Islet of Langerhans (tissue), 1 donor: Measurements from ENCODE around the gene ZNF267.
"Not testable (repeated sequence)": the region's sequence is repeated elsewhere in the genome, so short reads cannot be mapped to it uniquely, and the experiment has no call there.

Source experiments
- FAIRE-seq: peaks from one replicate; lab custom pipeline; 2011; peaks lifted over from hg19 to GRCh38; lab: Jason Lieb, UNC

The ZNF267 gene

DNA sequence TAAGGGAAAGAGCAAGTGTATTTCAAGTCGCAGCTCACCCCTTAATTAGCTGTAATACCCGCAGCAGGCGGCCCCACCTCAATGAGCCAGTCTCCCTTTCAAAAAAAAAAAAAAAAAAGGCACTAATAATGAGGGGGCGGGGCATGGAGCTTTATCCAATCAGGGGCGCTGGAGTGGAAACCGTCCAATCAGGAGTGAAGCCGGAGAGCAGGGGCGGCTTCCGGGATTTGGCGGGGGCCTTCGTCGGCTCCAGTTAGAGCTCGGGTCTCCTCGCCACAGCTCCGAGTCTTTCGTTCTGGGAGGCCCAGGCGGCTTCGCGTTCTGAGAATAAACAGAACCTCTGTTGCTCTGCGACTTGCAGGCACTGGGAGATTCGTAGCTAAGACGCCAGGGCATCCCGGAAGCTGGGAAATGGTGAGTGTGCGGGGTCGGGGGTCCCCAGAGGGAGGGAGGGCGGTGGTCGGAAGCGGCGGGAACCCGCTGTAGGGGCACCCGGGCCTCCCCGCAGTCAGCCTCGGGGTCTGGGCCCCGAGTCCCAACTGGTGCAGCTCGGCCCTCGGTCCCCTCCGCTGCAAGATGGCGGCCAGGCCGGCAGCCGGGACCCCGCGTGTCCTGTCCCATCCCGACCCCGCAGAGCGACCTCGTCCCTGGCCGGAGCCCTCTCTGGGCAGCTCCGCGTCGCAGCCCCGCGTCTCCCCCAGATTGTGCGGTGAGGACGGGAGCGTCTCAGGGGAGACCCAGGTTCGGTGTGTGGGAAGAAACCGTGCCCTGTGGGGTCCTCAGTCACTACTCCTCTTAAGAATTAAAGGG lies at the start of gene ZNF267:
TSS of gene ZNF267 (plus strand) at position 252 of the 810 bp plus-strand sequence. CDS start at position 412, 160 bp downstream.
- FAIRE-seq = no peak

DNA sequence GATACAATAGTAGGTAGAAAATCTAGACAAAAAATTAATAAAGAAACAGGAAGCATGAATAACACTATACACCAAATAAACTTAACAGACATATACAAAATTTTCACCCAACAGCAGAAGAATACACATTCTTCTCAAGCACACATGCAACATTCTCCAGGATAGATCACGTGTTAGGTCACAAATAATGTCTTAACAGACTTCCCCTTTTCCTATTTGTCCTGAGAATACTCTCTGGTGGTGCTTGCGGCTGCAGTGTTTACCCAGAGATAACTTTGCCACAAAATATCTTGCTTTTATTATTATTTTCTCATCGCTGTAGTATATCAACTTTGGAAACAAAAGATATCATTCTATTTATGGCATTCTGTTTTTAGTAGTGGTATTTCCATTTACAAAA lies 40.6 kb upstream of the ZNF267 start:
- no peak for FAIRE-seq

DNA sequence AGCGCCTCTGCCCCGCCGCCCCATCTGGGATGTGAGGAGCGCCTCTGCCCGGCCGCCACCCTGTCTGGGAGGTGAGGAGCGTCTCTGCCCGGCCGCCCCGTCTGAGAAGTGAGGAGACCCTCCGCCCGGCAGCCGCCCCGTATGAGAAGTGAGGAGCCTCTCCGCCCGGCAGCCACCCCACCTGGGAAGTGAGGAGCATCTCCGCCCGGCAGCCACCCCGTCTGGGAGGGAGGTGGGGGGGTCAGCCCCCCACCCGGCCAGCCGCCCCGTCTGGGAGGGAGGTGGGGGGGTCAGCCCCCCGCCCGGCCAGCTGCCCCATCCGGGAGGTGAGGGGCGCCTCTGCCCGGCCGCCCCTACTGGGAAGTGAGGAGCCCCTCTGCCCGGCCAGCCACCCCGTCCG lies 37.2 kb upstream of the ZNF267 start:
- not testable (repeated sequence) for FAIRE-seq

GRCh38 chr16:31842864-31843263 lies 30.7 kb upstream of the ZNF267 start:
- no peak for FAIRE-seq

DNA sequence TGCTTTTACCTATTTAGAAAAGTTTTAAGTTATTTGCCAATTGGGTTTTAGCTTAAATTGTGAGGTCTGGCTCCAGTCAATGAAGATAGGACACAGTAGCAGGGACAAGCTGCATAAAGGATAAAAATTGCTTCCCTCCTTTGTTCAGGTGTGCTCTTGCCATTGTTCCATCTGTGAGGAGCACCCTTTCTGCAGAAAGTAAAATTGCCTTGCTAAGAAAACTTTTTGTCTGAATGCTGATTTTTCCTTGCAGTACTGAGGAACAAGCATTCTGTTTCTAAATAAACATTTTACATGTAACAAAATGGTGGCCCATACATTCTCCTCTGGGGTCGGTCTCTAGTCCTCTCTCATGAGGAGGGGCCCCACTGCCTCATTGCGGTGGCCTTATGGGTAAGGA lies 25.0 kb upstream of the ZNF267 start:
- FAIRE-seq = not testable (repeated sequence)

DNA sequence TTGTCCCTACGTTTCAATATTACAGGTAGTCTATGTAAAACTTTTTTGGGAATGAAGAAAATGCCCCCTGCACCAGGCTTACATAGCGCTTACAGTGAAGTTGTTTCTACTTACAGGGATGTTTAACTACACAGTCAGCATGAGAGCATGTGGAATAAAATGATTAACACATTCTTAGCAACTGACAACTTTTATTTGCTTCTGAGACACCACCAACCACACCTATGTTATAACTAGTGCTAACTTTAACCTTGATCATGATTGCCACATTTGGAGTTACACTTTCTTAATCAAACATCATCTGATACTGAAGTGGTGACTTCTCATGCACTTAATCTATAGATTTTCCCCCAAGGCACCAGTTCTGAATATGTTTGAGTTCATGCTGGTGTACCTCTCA lies 20.3 kb upstream of the ZNF267 start:
- FAIRE-seq = no peak

GRCh38 chr16:31860508-31860907 lies 13.1 kb upstream of the ZNF267 start:
- FAIRE-seq = no peak

GRCh38 chr16:31861455-31861854 lies 12.2 kb upstream of the ZNF267 start:
- no peak for FAIRE-seq

- FAIRE-seq = no peak
These were observed 10.8 kb upstream of the ZNF267 start for GRCh38 chr16:31862761-31863160.

GRCh38 chr16:31868164-31868563 lies 5.4 kb upstream of the ZNF267 start:
- FAIRE-seq = no peak

DNA sequence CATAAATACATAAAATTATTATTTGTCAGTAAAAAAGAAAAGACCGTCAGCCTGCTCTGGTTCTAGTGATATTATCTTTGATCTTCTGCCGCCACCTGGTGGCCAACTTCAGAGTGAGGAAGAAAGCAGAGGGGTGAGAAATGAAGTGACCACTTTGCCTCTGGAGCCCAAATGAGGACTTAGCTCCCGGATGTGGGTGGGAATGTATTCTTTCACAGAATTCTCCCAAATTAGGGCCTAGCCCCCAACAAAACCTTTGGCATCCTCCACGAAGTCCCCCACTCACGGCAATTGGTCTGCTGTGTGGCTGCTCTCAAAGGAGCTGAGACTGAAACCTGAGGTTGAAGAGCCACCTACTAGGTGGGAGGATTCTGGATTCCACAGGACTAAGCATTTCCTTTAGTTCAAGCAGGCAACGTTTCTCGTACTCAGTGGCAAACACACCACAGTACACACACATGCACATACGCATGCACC lies 4.9 kb upstream of the ZNF267 start:
- FAIRE-seq = peak; percentile 94

DNA sequence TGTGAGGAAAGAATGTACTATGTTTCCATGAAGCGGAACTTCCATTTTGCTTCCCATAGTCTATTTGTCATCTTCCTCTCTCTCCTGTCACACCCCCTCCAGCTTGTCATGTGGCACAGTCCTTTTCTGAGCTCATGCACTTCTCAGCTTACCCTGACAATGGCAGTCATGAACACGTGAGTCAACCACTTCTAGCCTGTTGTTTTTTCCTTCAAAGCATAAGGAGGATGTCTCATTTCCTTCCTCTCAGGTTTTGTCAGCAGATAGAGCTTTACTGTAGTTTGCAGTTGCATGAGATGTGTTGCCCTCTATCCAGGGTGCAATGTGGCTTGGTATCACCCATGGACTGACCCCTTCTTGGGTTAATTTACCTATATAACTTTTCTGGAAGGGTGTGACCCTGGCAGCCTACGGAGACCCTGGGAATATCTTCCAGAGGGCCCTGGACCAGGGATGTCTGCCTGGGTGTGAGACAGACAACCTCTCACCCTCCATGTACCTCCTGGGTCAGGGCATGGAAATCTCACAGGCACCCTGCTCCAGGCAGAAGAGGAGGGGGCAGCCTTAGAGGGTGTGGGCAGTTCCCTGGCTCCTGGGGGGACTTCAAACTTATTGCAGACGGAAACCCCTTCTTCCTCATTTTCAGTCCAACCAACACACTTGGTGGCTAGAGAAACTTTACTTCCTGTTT lies 4.0 kb upstream of the ZNF267 start:
- no peak for FAIRE-seq

GRCh38 chr16:31870809-31871208 lies 2.8 kb upstream of the ZNF267 start:
- no peak for FAIRE-seq

DNA sequence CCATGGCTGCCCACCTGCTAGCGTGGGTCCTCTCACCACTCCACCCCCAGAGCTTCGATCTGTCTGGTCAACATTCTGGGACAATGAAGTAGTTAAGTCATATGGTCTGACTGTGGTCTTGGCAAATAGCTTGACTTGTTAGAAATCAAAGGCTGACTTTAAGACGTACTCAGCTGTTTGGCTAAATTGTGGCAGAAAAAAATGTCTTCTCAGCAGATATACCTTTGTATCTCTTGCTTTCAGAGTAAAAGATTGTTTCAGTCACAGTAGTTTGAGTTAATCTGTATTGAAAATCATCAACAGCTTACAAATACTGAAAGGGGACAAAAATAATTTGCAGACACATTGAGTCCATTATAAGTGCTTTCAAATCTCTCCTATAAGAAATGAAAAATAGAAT lies 2.1 kb upstream of the ZNF267 start:
- FAIRE-seq = no peak

DNA sequence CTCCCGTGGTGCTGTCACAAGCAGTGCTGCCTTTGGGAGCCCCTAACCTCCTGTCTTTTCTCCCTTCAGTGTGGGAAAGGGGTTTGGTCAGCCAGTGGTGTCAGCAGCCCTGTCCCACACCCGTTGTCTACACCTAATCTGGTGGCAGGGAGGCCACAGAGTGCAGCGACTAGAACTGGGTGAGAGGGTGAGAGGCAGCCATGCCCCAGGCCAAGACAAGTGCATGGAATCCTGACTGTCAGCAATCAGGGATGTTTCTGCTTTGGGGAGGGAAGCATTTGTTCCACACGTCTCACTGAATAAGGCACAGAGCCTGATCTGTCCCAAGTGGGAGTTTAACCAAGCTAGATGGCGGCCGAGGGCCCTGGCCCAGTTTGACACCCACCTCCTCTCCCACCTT lies 1.4 kb upstream of the ZNF267 start:
- FAIRE-seq = no peak

DNA sequence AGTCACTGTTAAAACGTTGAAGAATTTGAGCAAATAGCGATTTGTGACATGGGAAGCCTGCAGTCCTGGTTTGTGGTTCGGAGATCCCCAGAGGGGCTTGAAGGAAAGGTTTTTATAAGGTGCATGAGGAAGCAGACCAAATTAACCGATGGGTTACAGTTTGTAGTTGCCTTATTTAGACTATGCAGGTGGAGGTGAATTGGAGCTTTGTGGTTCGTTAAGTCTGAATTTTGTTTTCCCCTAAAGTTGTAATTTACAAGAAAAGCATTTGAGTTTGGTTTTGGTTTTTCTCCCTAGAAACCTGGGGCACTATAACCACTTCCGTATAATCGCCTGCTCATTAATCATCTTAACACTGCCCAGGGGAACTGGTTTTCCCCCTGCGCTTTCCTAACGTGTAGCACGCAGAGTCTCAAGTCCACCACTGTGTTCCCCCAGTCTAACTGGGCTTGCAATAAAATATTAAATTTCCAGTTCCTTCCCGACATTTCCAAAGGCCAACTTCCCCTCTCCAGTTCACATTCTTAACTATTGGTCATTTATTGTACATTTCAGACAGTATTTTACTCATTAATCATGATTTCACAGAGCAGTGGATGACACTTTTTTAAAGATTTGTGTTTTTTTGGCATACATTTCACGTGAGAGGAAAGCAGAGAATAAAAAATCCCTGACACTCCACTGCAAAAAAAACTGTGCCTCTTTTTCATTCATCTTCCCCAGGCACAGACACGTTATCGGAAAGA lies 932 bp downstream of the ZNF267 start:
- no peak for FAIRE-seq

DNA sequence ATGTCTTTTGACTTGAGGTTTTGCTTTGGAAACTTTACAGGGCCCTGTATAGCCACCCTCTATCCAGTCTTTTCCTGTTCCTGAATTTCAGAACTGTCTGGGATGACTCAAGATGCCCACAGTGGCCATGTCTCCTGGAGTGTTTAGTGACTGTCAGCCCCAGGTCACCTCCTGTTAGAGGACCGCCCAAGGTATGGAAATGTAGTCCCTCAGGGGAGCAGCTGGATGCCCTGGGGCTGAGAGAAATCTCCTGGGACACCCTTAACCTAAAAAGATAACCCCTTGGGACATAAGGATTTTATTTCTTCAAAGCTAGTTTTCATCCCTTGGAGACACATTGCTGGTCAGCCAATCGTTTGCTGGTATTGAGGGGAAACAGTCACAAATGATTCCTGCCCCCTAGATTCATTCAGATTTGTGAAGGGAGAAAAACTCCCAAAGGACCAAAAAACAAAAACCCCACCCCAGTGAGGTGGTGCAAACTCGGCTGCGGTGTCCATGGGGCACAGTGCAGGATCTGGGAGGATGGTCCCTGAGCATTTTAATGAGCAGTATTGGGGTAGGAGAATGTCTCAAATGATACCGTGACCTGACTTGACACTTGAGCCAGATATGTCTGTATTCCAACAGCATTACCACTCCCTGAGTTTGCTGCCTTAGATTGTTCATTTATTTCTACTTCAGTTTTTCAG lies 1.7 kb downstream of the ZNF267 start:
- FAIRE-seq = no peak

GRCh38 chr16:31875928-31876547 lies 2.4 kb downstream of the ZNF267 start:
- FAIRE-seq = no peak

GRCh38 chr16:31876951-31877828 lies 3.6 kb downstream of the ZNF267 start:
- no peak for FAIRE-seq

DNA sequence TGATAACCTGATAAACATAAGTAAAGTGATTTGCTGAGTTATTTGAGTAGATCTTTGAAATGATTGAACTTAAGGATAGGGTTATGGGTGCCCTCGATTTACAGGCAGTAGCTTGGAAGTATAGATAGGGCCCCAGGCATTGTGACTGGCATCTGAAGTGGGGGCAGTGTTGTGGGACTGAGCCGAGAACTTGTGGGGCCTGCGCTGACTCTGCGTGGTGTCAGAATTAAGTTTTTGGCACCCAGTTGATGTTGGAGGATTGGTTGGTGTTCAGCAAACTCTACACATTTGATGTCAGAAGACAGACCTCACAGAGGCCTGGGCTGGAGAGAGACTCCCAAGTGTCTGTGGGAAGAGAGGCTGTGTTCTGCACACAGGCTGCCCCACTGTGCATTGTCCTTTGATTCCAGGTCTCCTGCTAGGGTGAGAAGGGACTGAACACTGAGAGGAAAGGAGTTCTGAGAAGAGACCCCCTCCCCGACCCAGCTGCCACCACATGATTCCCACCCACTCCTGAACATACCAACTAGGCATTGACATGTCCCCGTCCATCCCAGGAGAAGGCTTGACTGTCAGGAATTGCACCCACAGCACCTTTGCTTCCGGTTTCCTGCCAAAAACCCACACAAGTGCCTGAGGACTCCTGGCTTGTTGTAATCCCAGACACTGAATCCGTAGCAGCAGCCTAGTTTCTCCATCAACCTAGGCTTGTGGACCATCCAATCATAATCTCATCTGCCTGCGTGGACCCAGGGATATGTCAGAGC lies 4.5 kb downstream of the ZNF267 start:
- no peak for FAIRE-seq
